IMR-90 (cell line): ENCODE measurements around the gene MUTYH. TPM values are rescaled to one million over a fixed set of nuclear protein-coding genes. Genes with fewer than 3 reads are reported as not detected.

ENCODE experiments used
- ATAC-seq: fragments of 200-7000 bp; cut with Tn5 transposase; 2 replicates; pipeline ENCODE4 v1.9.1; 2020; ENCODE audit warnings: low read depth, mild to moderate bottlenecking, moderate library complexity
- BruUV-seq: library from RNA; stranded (reverse); fragments of 400-500 nt; replicated peaks from 2 replicates; lab custom pipeline; 2021; lab: Mats Ljungman, UMichigan
- CTCF ChIA-PET: fragments of 300-600 bp; formaldehyde crosslinking; extraction: SDS; loops from one replicate; lab custom pipeline; 2021; ENCODE audit warnings: antibody characterized with exemption; lab: Yijun Ruan, JAX
- POLR2A ChIA-PET: fragments of 300-600 bp; sonication (Branson Sonifier 250); formaldehyde crosslinking; loops from one replicate; lab custom pipeline; 2022; ENCODE audit warnings: antibody characterized with exemption; ENCODE audit not compliant: unreplicated experiment; lab: Charles Lee
- DNase-seq: peaks from one replicate; pipeline ENCODE4 v3.0.0; 2013
- H2AFZ ChIP-seq: replicated peaks from 2 replicates; pipeline ENCODE3; 2013; ENCODE audit warnings: low read length, mild to moderate bottlenecking; ENCODE audit not compliant: poor library complexity
- H2AK5ac ChIP-seq: 2 replicates; pipeline ENCODE4 v1.6.1; 2013; ENCODE audit warnings: low read depth, low read length, inconsistent platforms
- H2AK9ac ChIP-seq: replicated peaks from 2 replicates; pipeline ENCODE3; 2013; ENCODE audit warnings: mild to moderate bottlenecking, low read depth, low read length, moderate library complexity; ENCODE audit not compliant: poor library complexity
- H2BK120ac ChIP-seq: 2 replicates; pipeline ENCODE4 v1.6.1; 2013; ENCODE audit warnings: low read depth, low read length, inconsistent platforms
- H2BK15ac ChIP-seq: 3 replicates; pipeline ENCODE4 v1.6.1; 2013; ENCODE audit warnings: low read depth, low read length, inconsistent platforms
- H2BK20ac ChIP-seq: 2 replicates; pipeline ENCODE4 v1.6.1; 2013; ENCODE audit warnings: low read depth, mild to moderate bottlenecking, inconsistent platforms, low read length, moderate library complexity
- H2BK5ac ChIP-seq: 2 replicates; pipeline ENCODE4 v1.6.1; 2013; ENCODE audit warnings: mild to moderate bottlenecking, low read depth, low read length, inconsistent platforms; ENCODE audit not compliant: poor library complexity, severe bottlenecking
- H3K14ac ChIP-seq: replicated peaks from 2 replicates; pipeline ENCODE4 v1.6.1; 2013; ENCODE audit warnings: low read depth, low read length, inconsistent platforms
- H3K18ac ChIP-seq: 2 replicates; pipeline ENCODE4 v1.6.1; 2013; ENCODE audit warnings: low read depth, low read length, control low read depth
- H3K23ac ChIP-seq: 2 replicates; pipeline ENCODE4 v1.6.1; 2013; ENCODE audit warnings: low read depth, low read length, inconsistent platforms
- H3K27ac ChIP-seq: 2 replicates; pipeline ENCODE4 v1.5.1; 2013; ENCODE audit warnings: mild to moderate bottlenecking, control low read depth, low read length; ENCODE audit not compliant: insufficient read depth
- H3K27me3 ChIP-seq: 2 replicates; pipeline ENCODE4 v1.6.1; 2013; ENCODE audit warnings: low read length; ENCODE audit not compliant: control insufficient read depth, insufficient read depth
- H3K36me3 ChIP-seq: 2 replicates; pipeline ENCODE4 v1.6.1; 2013; ENCODE audit warnings: low read length, mixed read lengths; ENCODE audit not compliant: control insufficient read depth, insufficient read depth
- H3K4ac ChIP-seq: 2 replicates; pipeline ENCODE4 v1.6.1; 2013; ENCODE audit warnings: low read depth, low read length, inconsistent platforms
- H3K4me1 ChIP-seq: 2 replicates; pipeline ENCODE4 v1.6.1; 2013; ENCODE audit warnings: low read length, mixed read lengths; ENCODE audit not compliant: control insufficient read depth, insufficient read depth
- H3K4me2 ChIP-seq: 2 replicates; pipeline ENCODE4 v1.6.1; 2013; ENCODE audit warnings: low read depth, mild to moderate bottlenecking, control low read depth, low read length, moderate library complexity
- H3K4me3 ChIP-seq: 2 replicates; pipeline ENCODE4 v1.5.1; 2013; ENCODE audit warnings: low read depth, mild to moderate bottlenecking, control low read depth, low read length, moderate library complexity; ENCODE audit not compliant: insufficient read depth
- H3K56ac ChIP-seq: 2 replicates; pipeline ENCODE4 v1.6.1; 2013; ENCODE audit warnings: low read length, inconsistent platforms; ENCODE audit not compliant: insufficient read depth; ENCODE audit errors: extremely low read depth
- H3K79me1 ChIP-seq, 2 experiments: 2 replicates each; pipeline ENCODE4 v1.6.1; 2013; ENCODE audit warnings: low read length in 2 of 2, inconsistent platforms in 1 of 2, low read depth in 1 of 2
- H3K9ac ChIP-seq: 2 replicates; pipeline ENCODE4 v1.6.1; 2013; ENCODE audit warnings: low read depth, low read length, control low read depth
- H3K9me1 ChIP-seq: 2 replicates; pipeline ENCODE4 v1.6.1; 2013; ENCODE audit warnings: low read length, inconsistent platforms; ENCODE audit not compliant: insufficient read depth
- H3K9me3 ChIP-seq: 2 replicates; pipeline ENCODE4 v1.6.1; 2013; ENCODE audit warnings: low read length; ENCODE audit not compliant: control insufficient read depth, insufficient read depth
- H4K20me1 ChIP-seq: 2 replicates; pipeline ENCODE4 v1.6.1; 2013; ENCODE audit warnings: low read length, inconsistent platforms; ENCODE audit not compliant: insufficient read depth
- H4K5ac ChIP-seq: 2 replicates; pipeline ENCODE4 v1.6.1; 2013; ENCODE audit warnings: mild to moderate bottlenecking, low read depth, low read length, control low read depth
- H4K8ac ChIP-seq, 2 experiments: 2 replicates each; pipeline ENCODE4 v1.6.1; 2013; ENCODE audit warnings: low read depth in 2 of 2, low read length in 2 of 2, control low read depth in 1 of 2, inconsistent platforms in 1 of 2
- H4K91ac ChIP-seq: 2 replicates; pipeline ENCODE4 v1.6.1; 2013; ENCODE audit warnings: low read depth, low read length, inconsistent platforms; ENCODE audit not compliant: insufficient read depth
- CEBPB ChIP-seq: IDR thresholded peaks from 2 replicates; pipeline ENCODE4 v1.6.1; 2012; ENCODE audit warnings: low read depth, low read length, improper control_type of control experiment
- FOS ChIP-seq: fragments of 150-350 bp; IDR thresholded peaks from 2 replicates; pipeline ENCODE4 v1.6.1; 2016; ENCODE audit warnings: low read depth, low read length
- MAZ ChIP-seq: IDR thresholded peaks from 2 replicates; pipeline ENCODE4 v1.6.1; 2012; ENCODE audit warnings: low read depth, mild to moderate bottlenecking, low read length, improper control_type of control experiment, moderate library complexity, borderline replicate concordance
- MXI1 ChIP-seq: IDR thresholded peaks from 2 replicates; pipeline ENCODE4 v1.6.1; 2012; ENCODE audit warnings: low read depth, mild to moderate bottlenecking, low read length, moderate library complexity, borderline replicate concordance
- NFE2L2 ChIP-seq: fragments of 150-350 bp; IDR thresholded peaks from 2 replicates; pipeline ENCODE4 v1.6.1; 2016; ENCODE audit warnings: low read depth, mild to moderate bottlenecking, low read length
- RFX5 ChIP-seq: IDR thresholded peaks from 2 replicates; pipeline ENCODE4 v1.8.0; 2012; ENCODE audit warnings: low read depth, mild to moderate bottlenecking, low read length, moderate library complexity
- SMC3 ChIP-seq: fragments of 150-350 bp; IDR thresholded peaks from 2 replicates; pipeline ENCODE4 v1.6.1; 2016; ENCODE audit warnings: low read depth, mild to moderate bottlenecking, antibody characterized with exemption, low read length, moderate library complexity
- WGBS, 2 experiments: methylation state at CpG; one replicate each; pipeline versions ENCODE4 v1.1.5 to v1.1.7; 2013; ENCODE audit warnings: missing lambda C conversion rate in 2 of 2; ENCODE audit not compliant: insufficient read length in 1 of 2; ENCODE audit errors: extremely low coverage in 2 of 2; 5-methylcytosine and 5-hydroxymethylcytosine counted together
- dilution Hi-C: fragments of 300-500 bp; cut with HindIII; formaldehyde crosslinking; loops from one replicate; pipeline ENCODE4 v1.14.3; 2018; ENCODE audit warnings: low sequenced_read_pairs; ENCODE audit not compliant: unreplicated experiment
- in situ Hi-C: fragments of 300-500 bp; cut with MboI; formaldehyde crosslinking; loops from 3 replicates; pipeline ENCODE4 v1.14.3; 2019; ENCODE audit warnings: low sequenced_read_pairs, inconsistent platforms, mixed read lengths
- intact Hi-C: fragments of 100-400 bp; cut with micrococcal nuclease; formaldehyde crosslinking; loops from 2 replicates; pipeline ENCODE4 v1.10.0; 2022
- polyA plus RNA-seq, 3 experiments: library from polyadenylated mRNA; depleted of rRNA; stranded (reverse); fragments of >200 nt; gene quantifications; 2 replicates each; pipeline ENCODE4 v1.2.3, GENCODE V29; 2012; ENCODE audit warnings: low replicate concordance in 1 of 3
- total RNA-seq: library from RNA; depleted of rRNA; stranded (reverse); fragments of >200 nt; gene quantifications from 2 replicates; pipeline ENCODE4 v1.2.3, GENCODE V29; 2012
- TF ChIP-seq, protein P1 (sequence below): conservative IDR thresholded peaks from 2 replicates; pipeline ENCODE4 v1.5.1; 2012; ENCODE audit warnings: mild to moderate bottlenecking, low read depth, low read length, improper control_type of control experiment
- TF ChIP-seq, protein P2 (sequence below): fragments of 150-350 bp; IDR thresholded peaks from 2 replicates; pipeline ENCODE4 v1.6.1; 2016; ENCODE audit warnings: low read depth, mild to moderate bottlenecking, low read length, moderate library complexity, borderline replicate concordance

The MUTYH gene
- total and polyA plus RNA-seq, 2 of the 4 experiments (the other 2 are of a cell fraction): 9.1 to 14.6 TPM

DNA sequence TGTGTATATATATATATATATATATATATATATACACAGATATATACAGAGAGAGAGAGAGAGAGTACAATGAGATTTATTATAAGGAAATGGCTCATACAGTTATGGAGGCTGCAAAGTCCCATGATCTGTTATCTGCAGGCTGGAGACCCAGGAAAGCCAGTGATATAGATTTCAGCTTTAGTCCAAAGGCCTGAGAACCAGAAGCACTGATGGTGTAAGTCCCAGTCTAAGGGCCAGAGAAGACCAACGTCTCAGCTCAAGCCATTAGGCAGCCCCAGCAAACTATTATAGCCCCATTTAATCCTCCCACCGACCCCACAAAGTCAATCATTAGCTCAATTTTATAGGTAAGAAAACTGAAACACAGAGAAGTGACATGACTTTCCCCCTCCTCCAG, 48.5 kb downstream of the MUTYH start:
- Histone ChIP-seq H2AK9ac (no peak overlapping the region), H4K5ac (no peak overlapping the region), H2BK5ac (no peak overlapping the region), H3K14ac (no peak overlapping the region), H4K8ac (no peak overlapping the region), H3K4me2 (no peak overlapping the region), H3K9me3 (no peaks in the 10 kb centered on the region), H3K56ac (no peak overlapping the region), H3K27ac (no peak overlapping the region), H2AK5ac (no peak overlapping the region), H4K91ac (no peak overlapping the region), H3K4me1 (no peaks in the 10 kb centered on the region), H2BK20ac (no peak overlapping the region), H2BK15ac (no peak overlapping the region), H2AFZ (no peak overlapping the region), H3K18ac (no peak overlapping the region), H3K79me1 (no peaks in the 10 kb centered on the region), H3K4me3 (no peak overlapping the region), H4K20me1 (no peaks in the 10 kb centered on the region), H2BK120ac (no peak overlapping the region), H3K36me3 (no peaks in the 10 kb centered on the region), H3K23ac (no peak overlapping the region), H3K9me1 (peaks cover 2% of the 10 kb centered on the region; the same call in 1 of the 2 replicates), H3K9ac (no peak overlapping the region), H3K27me3 (no peaks in the 10 kb centered on the region), H3K4ac (no peak overlapping the region)
- no CpG with 5 or more reads among the region's 2 CpGs for WGBS, 2 experiments
- no peak for DNase-seq
- in situ Hi-C loops (no loop called here), dilution Hi-C loops (no loop called here), intact Hi-C loops (loop anchor here (5.0 kb wide), 1 partner anchor 254 kb away; no protein-coding TSS in a partner anchor)
- TF ChIP-seq RFX5: no peak
- no peak for TF ChIP-seq FOS
- no peak for TF ChIP-seq NFE2L2
- no peak for TF ChIP-seq CEBPB
- TF ChIP-seq, protein P1, sequence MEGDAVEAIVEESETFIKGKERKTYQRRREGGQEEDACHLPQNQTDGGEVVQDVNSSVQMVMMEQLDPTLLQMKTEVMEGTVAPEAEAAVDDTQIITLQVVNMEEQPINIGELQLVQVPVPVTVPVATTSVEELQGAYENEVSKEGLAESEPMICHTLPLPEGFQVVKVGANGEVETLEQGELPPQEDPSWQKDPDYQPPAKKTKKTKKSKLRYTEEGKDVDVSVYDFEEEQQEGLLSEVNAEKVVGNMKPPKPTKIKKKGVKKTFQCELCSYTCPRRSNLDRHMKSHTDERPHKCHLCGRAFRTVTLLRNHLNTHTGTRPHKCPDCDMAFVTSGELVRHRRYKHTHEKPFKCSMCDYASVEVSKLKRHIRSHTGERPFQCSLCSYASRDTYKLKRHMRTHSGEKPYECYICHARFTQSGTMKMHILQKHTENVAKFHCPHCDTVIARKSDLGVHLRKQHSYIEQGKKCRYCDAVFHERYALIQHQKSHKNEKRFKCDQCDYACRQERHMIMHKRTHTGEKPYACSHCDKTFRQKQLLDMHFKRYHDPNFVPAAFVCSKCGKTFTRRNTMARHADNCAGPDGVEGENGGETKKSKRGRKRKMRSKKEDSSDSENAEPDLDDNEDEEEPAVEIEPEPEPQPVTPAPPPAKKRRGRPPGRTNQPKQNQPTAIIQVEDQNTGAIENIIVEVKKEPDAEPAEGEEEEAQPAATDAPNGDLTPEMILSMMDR: no peak
- TF ChIP-seq SMC3: no peak
- TF ChIP-seq, protein P2, sequence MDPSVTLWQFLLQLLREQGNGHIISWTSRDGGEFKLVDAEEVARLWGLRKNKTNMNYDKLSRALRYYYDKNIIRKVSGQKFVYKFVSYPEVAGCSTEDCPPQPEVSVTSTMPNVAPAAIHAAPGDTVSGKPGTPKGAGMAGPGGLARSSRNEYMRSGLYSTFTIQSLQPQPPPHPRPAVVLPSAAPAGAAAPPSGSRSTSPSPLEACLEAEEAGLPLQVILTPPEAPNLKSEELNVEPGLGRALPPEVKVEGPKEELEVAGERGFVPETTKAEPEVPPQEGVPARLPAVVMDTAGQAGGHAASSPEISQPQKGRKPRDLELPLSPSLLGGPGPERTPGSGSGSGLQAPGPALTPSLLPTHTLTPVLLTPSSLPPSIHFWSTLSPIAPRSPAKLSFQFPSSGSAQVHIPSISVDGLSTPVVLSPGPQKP: no peak
- no peak for TF ChIP-seq MAZ
- no peak for TF ChIP-seq MXI1
- no TSS peak for BruUV-seq
- ATAC-seq: no peak
- CTCF ChIA-PET: interaction anchor here (1.2 to 1.7 kb wide), 2 partner anchors 9 to 12 kb away, joined by 5 to 7 read pairs; no protein-coding TSS in a partner anchor
- POLR2A ChIA-PET: no interaction called here
